Measurements from ENCODE around the gene OPCML. TPM values are rescaled to one million over a fixed set of nuclear protein-coding genes. Genes with fewer than 3 reads are reported as not detected.

OPCML gene
- total RNA-seq, 1 experiment from 2014 or later: 0.94 TPM

GRCh38 chr11:132620423-132620822 is 911.9 kb downstream of the OPCML start:
- Mint-ChIP-seq H3K4me3 (no peak overlapping the region), H3K27ac (no peak overlapping the region)
- DNase-seq: no peak

More at GRCh38 chr11:132620423-132620822, 911.9 kb downstream of the OPCML start:
- H3K27me3 ChIP-seq (ENCODE audit: insufficient read depth, low read length): no peaks in the 10 kb centered on the region
- H2BK12ac ChIP-seq (ENCODE audit: insufficient read length, low read depth, low read length): no peak overlapping the region
- H2BK5ac ChIP-seq (ENCODE audit: insufficient read length, low read length): no peak overlapping the region
- no peak overlapping the region for H2BK15ac ChIP-seq (ENCODE audit: low read depth, low read length)
- no peak overlapping the region for H3K23ac ChIP-seq (ENCODE audit: insufficient read length, low read depth, low read length)
- H3K23me2 ChIP-seq (ENCODE audit: insufficient read length, low read depth, low read length, poor library complexity, severe bottlenecking): no peaks in the 10 kb centered on the region
- H4K8ac ChIP-seq (replicated peaks; ENCODE audit: insufficient read length, low read depth, low read length): no peak overlapping the region
- H3K4ac ChIP-seq (ENCODE audit: low read depth, low read length): no peak overlapping the region
- no peak overlapping the region for H2AFZ ChIP-seq (ENCODE audit: low read length)
- H3K79me2 ChIP-seq (ENCODE audit: insufficient read depth, low read length): no peaks in the 10 kb centered on the region
- H3K27ac ChIP-seq (ENCODE audit: insufficient read length, low read depth, low read length): no peak overlapping the region
- H2AK5ac ChIP-seq (ENCODE audit: insufficient read length, low read length): no peak overlapping the region
- no peak overlapping the region for H2BK20ac ChIP-seq (ENCODE audit: low read depth, low read length, poor library complexity, severe bottlenecking)
- no peak overlapping the region for H2BK120ac ChIP-seq (ENCODE audit: low read depth, low read length, poor library complexity, severe bottlenecking)
- no peak overlapping the region for H3T11ph ChIP-seq (ENCODE audit: low read length)
- Mint-ChIP-seq H3K4me1 (peaks cover 4% of the 10 kb centered on the region in 2 experiments; a peak in 3 of 4 replicates), H3K36me3 (ENCODE audit: insufficient read depth in 1 of 3, low read depth in 3 of 3) (no peaks in the 10 kb centered on the region), H3K9me3 (no peaks in the 10 kb centered on the region), H3K27me3 (ENCODE audit: low read depth) (no peaks in the 10 kb centered on the region; the same call in none of the 2 replicates)
- no peaks in the 10 kb centered on the region for H4K20me1 ChIP-seq (ENCODE audit: control insufficient read depth, insufficient read depth, insufficient read length)
- H3K56ac ChIP-seq (ENCODE audit: insufficient read length, low read depth, low read length): no peak overlapping the region
- no peak overlapping the region for H4K5ac ChIP-seq (ENCODE audit: insufficient read length, low read depth, low read length)
- no peaks in the 10 kb centered on the region for H3K4me1 ChIP-seq (ENCODE audit: insufficient read depth, low read length)
- no peak overlapping the region for H3K4me2 ChIP-seq (ENCODE audit: insufficient read depth, insufficient read length, low read length)
- no peak overlapping the region for H3K18ac ChIP-seq (ENCODE audit: insufficient read length, low read depth, low read length)
- no peak for TF ChIP-seq CTCF (conservative IDR thresholded peaks at IDR 0.05)
- H3K9ac ChIP-seq (ENCODE audit: extremely low read depth, insufficient read length, low read length): no peak overlapping the region
- H4K91ac ChIP-seq (ENCODE audit: insufficient read length, low read depth, low read length): no peak overlapping the region
- H3K79me1 ChIP-seq (ENCODE audit: insufficient read depth, low read depth, low read length, poor library complexity, severe bottlenecking): no peaks in the 10 kb centered on the region
- H3K9me3 ChIP-seq (ENCODE audit: control insufficient read depth, low read depth, low read length): no peaks in the 10 kb centered on the region
- H3K14ac ChIP-seq (ENCODE audit: insufficient read depth, low read length): no peak overlapping the region
- no CpG with 5 or more reads among the region's 2 CpGs for WGBS (ENCODE audit: extremely low coverage, insufficient read length, low lambda C conversion rate)

All from H9 (cell line).